Activated CD4-positive, alpha-beta T cell treated with anti-CD3 and anti-CD28 coated beads, Interleukin-2, amount 50 U/mL, for 24 hours (primary cell): ENCODE measurements around the gene DNAL4.

ENCODE experiments used
- DNase-seq, 2 donors: peaks; one replicate each; pipeline ENCODE4 v3.0.0-alpha.2; 2020; ENCODE audit warnings: low read depth in 1 of 2, low spot score in 1 of 2

DNAL4 gene

GRCh38 chr22:38788021-38788816, 5.7 kb downstream of the DNAL4 start:
- no peak for DNase-seq

DNA sequence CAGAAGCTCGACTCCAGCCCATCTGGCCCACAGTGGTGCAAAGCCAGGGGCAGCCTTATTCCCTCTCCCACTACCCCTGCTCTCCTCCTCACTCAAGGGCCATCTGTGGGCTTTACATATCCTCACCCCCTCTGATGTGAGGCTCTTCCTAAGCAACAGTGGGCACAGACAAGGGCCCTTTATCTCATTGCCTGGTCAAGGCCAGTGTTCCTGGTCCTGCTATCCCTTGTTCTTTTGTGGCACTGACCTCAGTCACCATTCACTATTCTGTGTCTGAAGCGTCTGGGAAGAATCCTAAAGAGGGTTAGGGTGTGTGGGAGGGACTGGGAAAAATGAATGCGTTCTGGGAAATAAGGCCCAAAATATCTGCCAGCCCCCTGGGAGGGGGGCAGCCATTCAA, 7.3 kb downstream of the DNAL4 start:
- DNase-seq, result no peak

- no peak for DNase-seq
These were observed 9.1 kb downstream of the DNAL4 start for GRCh38 chr22:38784856-38785255.

- no peak for DNase-seq
These were observed 9.9 kb downstream of the DNAL4 start for GRCh38 chr22:38784035-38784434.

GRCh38 chr22:38783095-38783615, 10.8 kb downstream of the DNAL4 start:
- DNase-seq, result no peak

GRCh38 chr22:38782402-38783094, 11.4 kb downstream of the DNAL4 start:
- DNase-seq, result no peak

DNA sequence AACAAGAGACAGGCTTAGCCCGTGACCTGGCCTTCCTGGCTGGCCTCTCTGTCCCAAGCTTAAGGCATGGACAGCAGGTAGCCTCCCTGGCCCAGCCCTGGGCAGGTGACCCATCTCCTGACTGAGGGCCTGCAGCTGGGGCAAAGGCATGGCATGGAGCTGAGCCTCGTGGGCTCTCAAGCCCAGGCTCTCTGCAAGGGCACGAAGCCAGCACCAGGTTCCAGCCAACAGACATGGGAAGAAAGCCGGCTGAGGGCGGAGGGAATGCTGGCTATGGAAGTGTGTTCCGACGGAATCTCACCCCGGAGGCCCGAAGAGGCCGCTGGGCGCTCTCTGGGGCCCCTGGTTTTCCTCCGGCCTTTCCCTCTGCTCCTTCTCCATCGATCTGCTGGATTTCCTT, 12.9 kb downstream of the DNAL4 start:
- DNase-seq, result no peak

- no peak for DNase-seq
These were observed 16.8 kb downstream of the DNAL4 start for GRCh38 chr22:38777087-38777671.

GRCh38 chr22:38776086-38776485, 17.9 kb downstream of the DNAL4 start:
- DNase-seq, result no peak

DNA sequence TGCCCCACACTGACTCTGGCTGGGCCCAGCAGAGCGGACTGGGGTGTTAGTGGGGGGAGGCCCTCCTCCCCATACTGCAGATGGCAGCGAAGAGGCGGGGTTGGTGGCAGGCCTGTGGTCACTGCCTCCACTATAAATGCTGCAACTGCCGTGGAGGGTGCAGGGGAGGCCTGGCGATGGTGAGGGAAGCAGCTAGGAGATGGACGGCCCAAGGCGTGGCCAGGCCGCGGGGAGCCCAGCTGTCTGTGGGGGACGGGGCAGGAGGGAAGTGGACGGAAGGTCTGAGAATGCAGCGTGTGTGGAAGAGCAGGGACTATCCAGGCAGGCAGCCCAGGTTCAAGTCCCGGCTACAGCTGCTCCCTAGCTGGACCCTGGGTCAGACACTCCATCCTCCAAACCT, 18.3 kb downstream of the DNAL4 start:
- no peak for DNase-seq

DNA sequence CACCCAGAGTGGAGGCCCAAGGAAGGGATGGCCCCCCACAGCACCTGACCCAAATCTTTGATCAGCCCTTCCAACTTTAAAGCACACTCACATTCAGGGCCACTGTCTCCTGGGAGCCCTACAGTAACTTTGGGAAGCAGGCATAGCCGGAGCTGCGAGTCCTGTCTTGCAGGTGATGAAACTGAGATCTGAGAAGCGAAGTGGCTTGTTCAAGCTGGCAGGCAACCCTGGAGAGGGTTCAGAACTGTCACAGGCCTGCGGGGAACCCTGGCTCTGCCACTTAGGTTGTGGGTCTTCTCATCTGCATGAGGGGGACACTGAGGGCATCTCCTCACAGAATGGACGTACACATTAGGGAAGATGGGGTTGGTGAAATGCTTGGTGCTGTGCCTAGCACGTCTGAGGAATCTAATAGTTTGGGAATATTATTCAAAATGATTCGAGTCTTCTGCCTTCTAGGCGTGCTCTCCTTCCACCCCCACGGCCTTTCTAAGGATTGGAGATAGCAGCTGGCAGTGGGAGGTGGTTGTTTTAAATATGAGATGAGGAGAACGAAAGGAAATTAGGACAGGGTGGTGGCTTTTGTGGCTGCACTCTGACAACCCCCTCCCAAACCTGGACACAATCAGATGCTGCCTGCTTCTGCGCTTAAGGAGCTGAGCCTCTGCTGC, 19.3 kb downstream of the DNAL4 start:
- DNase-seq, result no peak

- no peak for DNase-seq
These were observed 20.5 kb downstream of the DNAL4 start for GRCh38 chr22:38773363-38773946.

DNA sequence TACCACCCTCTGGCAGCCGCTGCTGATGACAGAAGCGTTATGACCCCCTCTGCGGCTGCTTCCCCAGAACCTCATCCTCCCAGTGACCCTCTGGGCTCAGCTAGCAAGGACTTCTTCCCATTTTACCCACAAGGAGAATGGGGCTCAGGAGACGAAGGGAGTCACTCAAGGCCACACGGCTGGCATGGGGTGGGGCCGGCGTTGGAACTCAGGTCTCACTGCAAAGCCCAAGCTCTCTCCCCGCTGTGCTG, 21.4 kb downstream of the DNAL4 start:
- no peak for DNase-seq

DNA sequence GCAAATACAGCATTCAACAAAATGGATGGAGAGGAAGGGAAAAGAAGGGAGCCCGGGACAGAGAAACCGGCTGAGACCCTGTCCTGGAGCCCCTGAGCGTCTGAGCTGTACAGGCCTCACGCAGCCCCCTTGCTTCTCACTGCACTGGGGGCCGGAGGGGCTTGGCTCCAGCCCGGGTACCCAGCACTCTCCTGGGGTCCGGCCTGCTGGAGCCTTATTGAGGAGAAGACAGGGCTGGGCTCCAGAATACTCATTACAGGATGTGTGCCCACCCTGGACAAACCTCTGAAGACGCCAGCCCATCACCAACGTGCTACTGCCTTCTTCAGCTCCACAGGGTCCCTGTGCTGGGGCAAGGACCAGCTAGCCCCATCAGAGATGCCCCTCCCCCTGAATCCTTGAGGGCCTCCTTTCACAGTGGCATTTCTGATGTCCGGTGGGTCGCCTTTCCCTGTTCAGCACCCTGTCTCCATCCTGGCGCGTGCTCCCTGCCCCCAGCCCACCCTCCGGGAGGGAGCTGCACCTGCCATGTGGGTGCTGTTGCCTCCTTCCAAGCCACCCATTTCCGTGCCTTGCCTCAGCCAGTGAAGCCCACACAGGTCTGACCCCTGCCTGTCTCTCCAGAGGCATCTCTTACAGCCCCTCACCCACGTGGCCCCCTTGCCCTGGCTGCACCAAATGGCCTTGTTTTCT, 23.5 kb downstream of the DNAL4 start:
- DNase-seq, result no peak

- DNase-seq, result no peak
These were observed 25.9 kb downstream of the DNAL4 start for GRCh38 chr22:38768036-38768435.

- DNase-seq, result no peak
These were observed 26.6 kb downstream of the DNAL4 start for GRCh38 chr22:38767313-38767712.

DNA sequence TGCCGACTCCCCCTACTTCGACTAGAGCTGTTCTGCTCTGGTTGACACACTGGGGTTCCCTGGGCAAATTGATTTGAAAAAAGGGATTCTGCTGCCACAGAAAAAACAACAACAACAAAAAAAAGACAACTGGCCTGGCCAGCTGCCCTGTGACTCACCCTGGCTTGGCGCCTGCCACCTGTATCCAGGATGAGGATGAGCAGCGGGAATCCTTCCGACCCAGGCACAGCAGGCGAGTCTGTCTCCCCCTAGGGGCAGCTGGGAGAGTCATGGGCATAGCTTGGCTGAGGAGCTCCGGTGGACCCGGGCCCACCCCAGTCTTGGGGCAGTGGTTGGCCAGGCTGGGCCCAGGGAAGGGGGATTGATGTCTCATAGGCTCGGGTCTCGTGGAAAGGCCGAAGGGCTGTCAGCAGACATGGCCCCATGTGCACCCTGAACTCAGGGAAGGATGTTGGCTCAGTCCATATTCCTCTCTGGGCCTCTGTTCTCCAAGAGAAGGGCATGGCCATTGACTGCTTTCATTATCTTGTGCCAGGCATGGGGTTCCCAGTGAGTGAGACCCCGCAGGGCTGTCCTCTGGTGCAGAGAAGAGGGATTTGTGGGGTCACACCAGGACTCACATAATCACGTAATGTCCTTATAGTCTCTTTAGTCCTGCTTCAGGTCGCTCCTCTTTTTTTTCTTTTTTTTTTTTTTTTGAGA, 27.7 kb downstream of the DNAL4 start:
- DNase-seq, result no peak

DNA sequence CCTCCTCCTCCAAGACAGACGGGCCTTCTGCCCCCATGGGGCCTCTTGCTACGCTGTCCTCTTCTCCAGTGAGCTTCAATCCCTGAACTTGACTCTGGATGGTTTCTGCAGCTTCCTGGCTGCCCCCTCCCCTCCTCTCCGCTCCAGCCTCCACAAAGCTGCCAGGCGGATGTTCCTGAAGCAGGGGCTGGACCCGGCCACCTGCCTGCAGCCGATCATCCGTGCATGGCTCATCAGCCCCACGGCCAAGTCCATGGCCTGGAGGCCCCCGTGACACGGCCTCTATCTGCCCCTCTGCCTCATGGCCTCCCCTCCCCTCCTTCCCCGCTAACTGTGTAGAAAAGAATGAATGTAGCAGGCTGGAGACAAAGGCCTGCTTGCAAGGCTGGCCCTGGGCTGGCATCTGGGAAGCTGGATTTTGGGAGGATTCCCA, 31.4 kb downstream of the DNAL4 start:
- no peak for DNase-seq

GRCh38 chr22:38761202-38762162, 32.5 kb downstream of the DNAL4 start:
- no peak for DNase-seq
